ENCODE measurements around the gene ADAM23.

GRCh38 chr2:206480620-206481019, 37.3 kb downstream of the ADAM23 start:
- no peak for TF ChIP-seq CTCF (IDR thresholded peaks at IDR 0.05; ENCODE audit: low read depth, low read length, poor library complexity, severe bottlenecking)
- no peak for TF ChIP-seq EZH2phosphoT487 (IDR thresholded peaks at IDR 0.05; ENCODE audit: borderline replicate concordance, low read length)
